CD14-positive monocyte (primary cell): ENCODE data around the gene MICALL2. TPM values are rescaled to one million over a fixed set of nuclear protein-coding genes. Genes with fewer than 3 reads are reported as not detected.

Experiments
- DNase-seq, 3 donors: peaks; one replicate each; pipeline ENCODE4 v3.0.0-alpha.2; 2011 to 2022
- H2AFZ ChIP-seq: 2 replicates; pipeline ENCODE4 v1.6.0; 2012; ENCODE audit warnings: mild to moderate bottlenecking, low read depth, low read length, inconsistent platforms; ENCODE audit not compliant: insufficient read depth, poor library complexity, severe bottlenecking
- H3K27ac ChIP-seq, 2 donors: 1 replicate in 1 of 2; 2 replicates in 1 of 2; pipeline ENCODE4 v1.5.1; 2012 to 2013; ENCODE audit warnings: low read length in 2 of 2, control low read depth in 1 of 2, inconsistent platforms in 1 of 2, low read depth in 1 of 2, mild to moderate bottlenecking in 1 of 2
- H3K27me3 ChIP-seq, 2 donors: one replicate each; pipeline versions ENCODE4 v1.6.0 to v1.6.1; 2011 to 2013; ENCODE audit warnings: low read length in 2 of 2; ENCODE audit not compliant: control insufficient read depth in 2 of 2, insufficient read depth in 2 of 2
- H3K36me3 ChIP-seq, 2 donors: replicated peaks in 1 of 2; 1 replicate in 1 of 2; 2 replicates in 1 of 2; pipeline versions ENCODE4 v1.5.1 to v1.6.1; 2012 to 2013; ENCODE audit warnings: low read length in 2 of 2, control low read depth in 1 of 2, inconsistent platforms in 1 of 2, mild to moderate bottlenecking in 1 of 2; ENCODE audit not compliant: insufficient read depth in 2 of 2, control insufficient read depth in 1 of 2
- H3K4me1 ChIP-seq, 2 donors: 1 replicate in 1 of 2; 2 replicates in 1 of 2; pipeline versions ENCODE4 v1.5.1 to v1.6.1; 2012 to 2013; ENCODE audit warnings: low read length in 2 of 2, control low read depth in 1 of 2, inconsistent platforms in 1 of 2, mild to moderate bottlenecking in 1 of 2, moderate library complexity in 1 of 2; ENCODE audit not compliant: insufficient read depth in 2 of 2, control insufficient read depth in 1 of 2
- H3K4me2 ChIP-seq: replicated peaks from 2 replicates; pipeline ENCODE3; 2012; ENCODE audit warnings: low read length, moderate library complexity, mild to moderate bottlenecking; ENCODE audit not compliant: poor library complexity, severe bottlenecking; ENCODE audit errors: extremely low read depth
- H3K4me3 ChIP-seq, 3 experiments: fragments of 200-600 bp in 1 of 3; sonication (generic) in 1 of 3; replicated peaks in 1 of 3; 1 replicate in 2 of 3; 2 replicates in 1 of 3; pipeline ENCODE4 v1.5.1; 2011 to 2013; ENCODE audit warnings: low read length in 3 of 3, mild to moderate bottlenecking in 3 of 3, control low read depth in 2 of 3, low read depth in 2 of 3, inconsistent platforms in 1 of 3, moderate library complexity in 1 of 3
- H3K79me2 ChIP-seq: 2 replicates; pipeline ENCODE4 v1.6.0; 2012; ENCODE audit warnings: mild to moderate bottlenecking, control low read depth, inconsistent platforms, low read length, moderate library complexity; ENCODE audit not compliant: insufficient read depth
- H3K9ac ChIP-seq: 2 replicates; pipeline ENCODE4 v1.6.0; 2017; ENCODE audit warnings: low read length, mild to moderate bottlenecking; ENCODE audit not compliant: insufficient read depth, poor library complexity, severe bottlenecking
- H3K9me3 ChIP-seq, 2 donors: replicated peaks in 1 of 2; 1 replicate in 1 of 2; 2 replicates in 1 of 2; pipeline versions ENCODE4 v1.5.1 to v1.6.1; 2012 to 2013; ENCODE audit warnings: low read length in 2 of 2, control low read depth in 1 of 2; ENCODE audit not compliant: control insufficient read depth in 1 of 2, insufficient read depth in 1 of 2
- H4K20me1 ChIP-seq: 2 replicates; pipeline ENCODE4 v1.6.0; 2012; ENCODE audit warnings: mild to moderate bottlenecking, low read length, control low read depth, moderate library complexity; ENCODE audit not compliant: insufficient read depth
- H3K27ac Mint-ChIP-seq, 7 donors: one replicate each; pipeline ENCODE4 v1.8.0; 2020; ENCODE audit warnings: mild to moderate bottlenecking in 7 of 7, mixed read lengths in 7 of 7, moderate library complexity in 6 of 7, inconsistent platforms in 2 of 7
- H3K27me3 Mint-ChIP-seq, 3 donors: one replicate each; pipeline ENCODE4 v1.8.0; 2021 to 2022; ENCODE audit warnings: low read depth in 3 of 3, mild to moderate bottlenecking in 3 of 3, mixed read lengths in 3 of 3, moderate library complexity in 3 of 3, inconsistent platforms in 1 of 3
- H3K36me3 Mint-ChIP-seq, 2 donors: one replicate each; pipeline ENCODE4 v1.8.0; 2020; ENCODE audit warnings: mixed read lengths in 2 of 2, inconsistent platforms in 1 of 2, mild to moderate bottlenecking in 1 of 2
- H3K4me1 Mint-ChIP-seq: one replicate; pipeline ENCODE4 v1.8.0; 2020; ENCODE audit warnings: mild to moderate bottlenecking, mixed read lengths
- H3K4me3 Mint-ChIP-seq, 2 donors: one replicate each; pipeline ENCODE4 v1.8.0; 2020; ENCODE audit warnings: mild to moderate bottlenecking in 2 of 2, mixed read lengths in 2 of 2, moderate library complexity in 1 of 2
- H3K9me3 Mint-ChIP-seq, 7 donors: one replicate each; pipeline ENCODE4 v1.8.0; 2020 to 2022; ENCODE audit warnings: mixed read lengths in 7 of 7, mild to moderate bottlenecking in 6 of 7, moderate library complexity in 6 of 7, inconsistent platforms in 2 of 7
- CTCF ChIP-seq: fragments of 200-600 bp; IDR thresholded peaks from one replicate; pipeline ENCODE4 v1.8.0; 2022; ENCODE audit warnings: antibody characterized with exemption, mild to moderate bottlenecking
- WGBS: methylation state at CpG from one replicate; pipeline ENCODE4 v1.1.5; 2013; ENCODE audit warnings: missing lambda C conversion rate; ENCODE audit not compliant: insufficient coverage; 5-methylcytosine and 5-hydroxymethylcytosine counted together
- intact Hi-C, 2 donors: fragments of 100-400 bp; cut with micrococcal nuclease; formaldehyde crosslinking; loops; one replicate each; pipeline versions ENCODE4 v1.15.0 to v1.15.1; 2023
- polyA plus RNA-seq, 3 donors: library from polyadenylated mRNA; depleted of rRNA in 1 of 3; unstranded in 2 of 3; stranded (reverse) in 1 of 3; fragments of 300-500 nt in 2 of 3; fragments of >200 nt in 1 of 3; fragmentation: Illumina TruSeq in 2 of 3; gene quantifications; 1 replicate in 2 of 3; 2 replicates in 1 of 3; pipeline ENCODE4 v1.2.3, GENCODE V29; 2012 to 2021

Gene MICALL2
- polyA plus RNA-seq, 3 donors, result 0.14 to 7.2 (median 0.72) TPM

GRCh38 chr7:1392556-1392955, 66.7 kb downstream of the MICALL2 start:
- Histone ChIP-seq H3K36me3 (no peaks in the 10 kb centered on the region), H3K27me3 (peaks cover 0 to under 1% of the 10 kb centered on the region in 2 donors), H3K79me2 (no peaks in the 10 kb centered on the region), H3K4me3 (no peak overlapping the region), H3K4me2 (no peak overlapping the region), H3K9me3 (peaks cover 5 to 18% of the 10 kb centered on the region in 2 donors), H3K27ac (no peak overlapping the region), H3K9ac (no peak overlapping the region), H3K4me1 (no peaks in the 10 kb centered on the region), H2AFZ (no peak overlapping the region), H4K20me1 (no peaks in the 10 kb centered on the region)
- intact Hi-C loops, result no loop called here
- H3K4me3 Mint-ChIP-seq, result no peak overlapping the region
- no peak for DNase-seq
- peaks cover 2 to 37% (median 17%) of the 10 kb centered on the region in 7 donors for H3K9me3 Mint-ChIP-seq
- TF ChIP-seq CTCF, result no peak
- H3K4me1 Mint-ChIP-seq, result no peaks in the 10 kb centered on the region
- H3K27me3 Mint-ChIP-seq, result peaks cover 15 to 28% (median 17%) of the 10 kb centered on the region in 3 donors
- 98% methylated on average over 4 of the region's 4 CpGs for WGBS
- H3K27ac Mint-ChIP-seq, result no peak overlapping the region
- no peaks in the 10 kb centered on the region for H3K36me3 Mint-ChIP-seq

DNA sequence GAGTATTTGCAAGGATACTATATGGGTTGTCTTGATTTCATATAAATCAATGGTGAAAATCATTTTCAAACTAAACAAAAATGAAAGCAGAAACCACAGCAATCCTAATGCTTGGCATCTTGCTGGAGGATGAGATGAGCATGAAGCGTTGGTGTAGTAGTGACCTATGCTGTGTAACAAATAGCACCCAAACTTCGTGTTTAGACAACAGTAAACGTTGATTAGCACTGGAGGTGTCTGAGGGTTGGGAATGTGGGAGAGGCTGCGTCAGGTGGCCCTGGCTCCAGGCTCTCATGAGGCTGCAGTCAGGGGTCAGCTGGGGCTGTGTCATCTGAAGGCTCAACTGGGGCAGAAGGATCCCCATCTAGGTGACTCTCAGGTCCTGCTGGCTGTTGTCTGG, 67.8 kb downstream of the MICALL2 start:
- no peak overlapping the region for H2AFZ ChIP-seq
- no peak overlapping the region for H3K9ac ChIP-seq
- 98% methylated on average over 3 of the region's 4 CpGs for WGBS
- Mint-ChIP-seq H3K4me1 (no peaks in the 10 kb centered on the region), H3K27ac (no peak overlapping the region), H3K36me3 (no peaks in the 10 kb centered on the region), H3K9me3 (peaks cover 2 to 29% (median 16%) of the 10 kb centered on the region in 7 donors), H3K27me3 (peaks cover 20 to 32% (median 21%) of the 10 kb centered on the region in 3 donors), H3K4me3 (no peak overlapping the region)
- H3K27me3 ChIP-seq, result peaks cover 0 to under 1% of the 10 kb centered on the region in 2 donors
- TF ChIP-seq CTCF, result no peak
- intact Hi-C loops, result no loop called here
- H3K4me1 ChIP-seq, result no peaks in the 10 kb centered on the region
- H3K79me2 ChIP-seq, result no peaks in the 10 kb centered on the region
- H4K20me1 ChIP-seq, result no peaks in the 10 kb centered on the region
- H3K36me3 ChIP-seq, result no peaks in the 10 kb centered on the region
- H3K27ac ChIP-seq, result no peak overlapping the region
- peaks cover 5 to 16% of the 10 kb centered on the region in 2 donors for H3K9me3 ChIP-seq
- H3K4me3 ChIP-seq, result no peak overlapping the region
- no peak overlapping the region for H3K4me2 ChIP-seq
- DNase-seq, result no peak
